Endothelial cell of umbilical vein (primary cell): ENCODE measurements around the gene STAG1.

ENCODE experiments used
- EZH2 ChIP-seq: IDR thresholded peaks from 2 replicates; pipeline ENCODE4 v1.6.1; 2012; ENCODE audit warnings: borderline replicate concordance, low read depth, mild to moderate bottlenecking, moderate library complexity, low read length, inconsistent platforms; ENCODE audit not compliant: severe bottlenecking
- FOS ChIP-seq: IDR thresholded peaks from 2 replicates; pipeline ENCODE4 v1.6.1; 2011; ENCODE audit warnings: mild to moderate bottlenecking, low read length, moderate library complexity, borderline replicate concordance; ENCODE audit not compliant: insufficient read depth
- MAX ChIP-seq: IDR thresholded peaks from 2 replicates; pipeline ENCODE4 v1.6.1; 2011; ENCODE audit not compliant: insufficient read depth, insufficient read length
- MYC ChIP-seq: IDR thresholded peaks from one replicate; pipeline ENCODE4 v1.6.1; 2011; ENCODE audit warnings: mild to moderate bottlenecking, low read depth, low read length
- POLR2A ChIP-seq: IDR thresholded peaks from 2 replicates; pipeline ENCODE4 v1.6.1; 2012; ENCODE audit warnings: low read depth, mild to moderate bottlenecking, control low read depth, low read length
- POLR2AphosphoS5 ChIP-seq: IDR thresholded peaks from 2 replicates; pipeline ENCODE4 v1.6.1; 2012; ENCODE audit warnings: low read depth, mild to moderate bottlenecking, control low read depth, low read length, moderate library complexity; ENCODE audit not compliant: insufficient read depth
- TF ChIP-seq, protein P1 (sequence below), 2 donors: IDR thresholded peaks; 1 replicate in 1 of 2; 2 replicates in 1 of 2; pipeline ENCODE4 v1.5.1; 2011; ENCODE audit warnings: low read length in 2 of 2, mild to moderate bottlenecking in 2 of 2, moderate library complexity in 2 of 2, control low read depth in 1 of 2, inconsistent platforms in 1 of 2, low read depth in 1 of 2; ENCODE audit not compliant: insufficient read depth in 1 of 2; ENCODE audit errors: extremely low read depth in 1 of 2

- TF ChIP-seq, protein P1, sequence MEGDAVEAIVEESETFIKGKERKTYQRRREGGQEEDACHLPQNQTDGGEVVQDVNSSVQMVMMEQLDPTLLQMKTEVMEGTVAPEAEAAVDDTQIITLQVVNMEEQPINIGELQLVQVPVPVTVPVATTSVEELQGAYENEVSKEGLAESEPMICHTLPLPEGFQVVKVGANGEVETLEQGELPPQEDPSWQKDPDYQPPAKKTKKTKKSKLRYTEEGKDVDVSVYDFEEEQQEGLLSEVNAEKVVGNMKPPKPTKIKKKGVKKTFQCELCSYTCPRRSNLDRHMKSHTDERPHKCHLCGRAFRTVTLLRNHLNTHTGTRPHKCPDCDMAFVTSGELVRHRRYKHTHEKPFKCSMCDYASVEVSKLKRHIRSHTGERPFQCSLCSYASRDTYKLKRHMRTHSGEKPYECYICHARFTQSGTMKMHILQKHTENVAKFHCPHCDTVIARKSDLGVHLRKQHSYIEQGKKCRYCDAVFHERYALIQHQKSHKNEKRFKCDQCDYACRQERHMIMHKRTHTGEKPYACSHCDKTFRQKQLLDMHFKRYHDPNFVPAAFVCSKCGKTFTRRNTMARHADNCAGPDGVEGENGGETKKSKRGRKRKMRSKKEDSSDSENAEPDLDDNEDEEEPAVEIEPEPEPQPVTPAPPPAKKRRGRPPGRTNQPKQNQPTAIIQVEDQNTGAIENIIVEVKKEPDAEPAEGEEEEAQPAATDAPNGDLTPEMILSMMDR (IDR thresholded peaks at IDR 0.05; ENCODE audit: extremely low read depth in 1 of 2, insufficient read depth in 1 of 2, low read depth in 1 of 2, low read length in 2 of 2): no peak
- no peak for TF ChIP-seq POLR2A
- TF ChIP-seq EZH2: no peak
- TF ChIP-seq MYC: no peak
- TF ChIP-seq MAX: no peak
- TF ChIP-seq POLR2AphosphoS5: no peak
- TF ChIP-seq FOS: no peak
These were observed 460.9 kb downstream of the STAG1 start for GRCh38 chr3:136291302-136291701.
